ENCODE results near the gene MTM1.

The MTM1 gene

GRCh38 chrX:150551963-150552362 is 16.5 kb upstream of the MTM1 start:
- no peak for DNase-seq

GRCh38 chrX:150558424-150558823 is 10.0 kb upstream of the MTM1 start:
- no peak for DNase-seq

- no peak for DNase-seq
Measured at GRCh38 chrX:150564838-150565237, 3.6 kb upstream of the MTM1 start.

- no peak for DNase-seq
Measured at GRCh38 chrX:150565551-150565950, 2.9 kb upstream of the MTM1 start.

GRCh38 chrX:150566734-150567182 is 1.7 kb upstream of the MTM1 start:
- DNase-seq, result no peak

GRCh38 chrX:150567645-150568319 is 639 bp upstream of the MTM1 start:
- no peak for DNase-seq

GRCh38 chrX:150569155-150569477 is 695 bp downstream of the MTM1 start:
- peak; percentile 64 for DNase-seq

GRCh38 chrX:150570512-150570911 is 2.1 kb downstream of the MTM1 start:
- DNase-seq, result peak; percentile 60

GRCh38 chrX:150572206-150572605 is 3.8 kb downstream of the MTM1 start:
- no peak for DNase-seq

- peak; percentile 56 for DNase-seq
Measured at GRCh38 chrX:150573106-150573505, 4.7 kb downstream of the MTM1 start.

GRCh38 chrX:150573702-150574101 is 5.3 kb downstream of the MTM1 start:
- peak; percentile 79 for DNase-seq

- peak; percentile 84 for DNase-seq
Measured at GRCh38 chrX:150574559-150575418, 6.4 kb downstream of the MTM1 start.

GRCh38 chrX:150575419-150575814 is 7.0 kb downstream of the MTM1 start:
- peak; percentile 79 for DNase-seq

GRCh38 chrX:150577174-150577573 is 8.8 kb downstream of the MTM1 start:
- no peak for DNase-seq

GRCh38 chrX:150581093-150581775 is 12.8 kb downstream of the MTM1 start:
- no peak for DNase-seq

- no peak for DNase-seq
Measured at GRCh38 chrX:150582338-150582948, 14.0 kb downstream of the MTM1 start.

- peak; percentile 62 for DNase-seq
Measured at GRCh38 chrX:150587585-150588503, 19.4 kb downstream of the MTM1 start.

- DNase-seq, result no peak
Measured at GRCh38 chrX:150594584-150594983, 26.2 kb downstream of the MTM1 start.

GRCh38 chrX:150599226-150599625 is 30.8 kb downstream of the MTM1 start:
- DNase-seq, result no peak

- DNase-seq, result peak; percentile 8
Measured at GRCh38 chrX:150602296-150602695, 33.9 kb downstream of the MTM1 start.

- DNase-seq, result peak; percentile 28
Measured at GRCh38 chrX:150602743-150603142, 34.3 kb downstream of the MTM1 start.

GRCh38 chrX:150605603-150606002 is 37.2 kb downstream of the MTM1 start:
- no peak for DNase-seq

Data from activated CD4-positive, alpha-beta T cell treated with anti-CD3 and anti-CD28 coated beads, Interleukin-2, Interleukin-6, amounts not matched to agents 100 ng/mL and 50 ng/mL, durations not matched to agents 16 hours and 8 hours (primary cell).